SJCRH30 (cell line): Measurements from ENCODE around the gene KCNH2. TPM values are rescaled to one million over a fixed set of nuclear protein-coding genes. Genes with fewer than 3 reads are reported as not detected.

ENCODE experiments used
- DNase-seq, 2 experiments: peaks; one replicate each; pipeline ENCODE4 v3.0.0-alpha.2; 2015 to 2020
- H3K27ac ChIP-seq: fragments of 250-450 bp; sonication (Bioruptor Pico); 2 replicates; pipeline ENCODE4 v1.5.1; 2020; ENCODE audit warnings: mild to moderate bottlenecking, moderate library complexity
- H3K27me3 ChIP-seq: fragments of 250-450 bp; sonication (Bioruptor Pico); 2 replicates; pipeline ENCODE4 v1.5.1; 2020; ENCODE audit warnings: mild to moderate bottlenecking, moderate library complexity
- H3K36me3 ChIP-seq: fragments of 250-450 bp; sonication (Bioruptor Pico); 2 replicates; pipeline ENCODE4 v1.5.1; 2020; ENCODE audit warnings: mild to moderate bottlenecking, moderate library complexity
- H3K4me1 ChIP-seq: fragments of 250-450 bp; sonication (Bioruptor Pico); 2 replicates; pipeline ENCODE4 v1.5.1; 2020; ENCODE audit warnings: mild to moderate bottlenecking, moderate library complexity
- H3K4me3 ChIP-seq: fragments of 250-450 bp; sonication (Bioruptor Pico); 2 replicates; pipeline ENCODE4 v1.5.1; 2020; ENCODE audit warnings: mild to moderate bottlenecking, moderate library complexity
- H3K9me3 ChIP-seq: fragments of 250-450 bp; sonication (Bioruptor Pico); replicated peaks from 2 replicates; pipeline ENCODE4 v1.5.1; 2020; ENCODE audit warnings: mild to moderate bottlenecking, moderate library complexity
- total RNA-seq: library from RNA; depleted of rRNA; stranded (reverse); fragments of >200 nt; shearing (Covaris generic); gene quantifications from 2 replicates; pipeline ENCODE4 v1.2.3, GENCODE V29; 2014

The KCNH2 gene
- total RNA-seq, 1 experiment from 2014 or later, result 19.3 TPM

- Histone ChIP-seq H3K36me3 (no peaks in the 10 kb centered on the region), H3K9me3 (no peaks in the 10 kb centered on the region), H3K27ac (no peak overlapping the region), H3K4me1 (peaks cover 40% of the 10 kb centered on the region), H3K27me3 (no peaks in the 10 kb centered on the region), H3K4me3 (no peak overlapping the region)
- DNase-seq, result no peak
Measured at GRCh38 chr7:150968056-150968733, 9.9 kb downstream of the KCNH2 start.

GRCh38 chr7:150967349-150967748, 10.8 kb downstream of the KCNH2 start:
- Histone ChIP-seq H3K27me3 (no peaks in the 10 kb centered on the region), H3K36me3 (no peaks in the 10 kb centered on the region), H3K4me3 (no peak overlapping the region), H3K9me3 (no peaks in the 10 kb centered on the region), H3K27ac (no peak overlapping the region), H3K4me1 (peaks cover 38% of the 10 kb centered on the region)
- DNase-seq, result no peak

DNA sequence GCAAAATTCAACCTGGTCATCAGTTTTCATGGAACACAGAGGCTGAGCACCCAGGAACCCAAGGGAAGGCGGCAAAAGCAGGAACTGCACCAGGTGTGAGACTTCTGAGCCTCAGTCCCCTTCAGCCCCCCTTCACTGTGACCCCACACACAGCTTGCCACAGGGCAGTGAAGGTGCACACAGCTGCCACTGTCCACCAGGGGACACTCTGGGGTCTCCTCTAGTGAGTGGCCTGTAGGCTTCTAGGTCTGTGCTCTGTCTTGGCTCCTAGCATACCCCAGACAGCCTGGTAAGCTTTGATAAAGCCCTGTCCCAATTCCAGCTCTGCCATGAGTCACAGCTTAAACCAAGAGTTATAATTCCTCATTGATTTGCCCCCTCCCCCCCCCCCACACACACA, 12.1 kb downstream of the KCNH2 start:
- no peaks in the 10 kb centered on the region for H3K36me3 ChIP-seq
- no peak overlapping the region for H3K27ac ChIP-seq
- H3K4me3 ChIP-seq, result no peak overlapping the region
- DNase-seq, result peak; percentile 56 to 70
- peaks cover 25% of the 10 kb centered on the region for H3K4me1 ChIP-seq
- no peaks in the 10 kb centered on the region for H3K27me3 ChIP-seq
- no peaks in the 10 kb centered on the region for H3K9me3 ChIP-seq

DNA sequence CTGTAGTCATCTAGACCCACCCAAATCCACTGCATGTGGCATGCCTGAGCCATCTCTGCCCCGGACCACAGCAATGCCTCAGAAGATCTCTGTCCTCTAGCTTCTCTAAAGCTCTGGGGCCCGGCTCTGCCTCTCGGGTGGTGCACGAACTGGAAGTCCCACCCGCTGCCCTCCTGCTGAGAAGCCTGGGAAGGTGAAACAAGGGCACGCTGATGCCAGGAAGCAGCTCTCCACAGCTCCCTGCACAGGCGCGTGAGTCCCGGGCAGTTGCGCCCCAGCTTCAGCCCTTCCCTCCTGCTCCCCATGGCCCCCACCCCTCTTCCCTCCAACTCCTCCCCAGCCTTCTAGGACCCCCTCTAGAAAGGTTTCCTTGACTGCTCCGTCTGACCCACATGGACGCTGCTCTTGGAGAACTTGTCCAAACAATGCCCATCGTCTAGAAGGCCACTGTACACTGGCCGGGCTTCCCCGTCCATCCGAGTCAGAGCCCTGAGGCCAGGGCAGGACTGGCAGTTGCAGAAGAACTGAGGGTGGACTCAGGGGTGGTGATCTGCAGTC, 12.8 kb downstream of the KCNH2 start:
- Histone ChIP-seq H3K4me1 (peaks cover 19% of the 10 kb centered on the region), H3K27me3 (no peaks in the 10 kb centered on the region), H3K27ac (no peak overlapping the region), H3K36me3 (no peaks in the 10 kb centered on the region), H3K4me3 (no peak overlapping the region), H3K9me3 (no peaks in the 10 kb centered on the region)
- no peak for DNase-seq

- Histone ChIP-seq H3K9me3 (no peaks in the 10 kb centered on the region), H3K27ac (no peak overlapping the region; the same call in 1 of the 2 replicates), H3K36me3 (no peaks in the 10 kb centered on the region), H3K4me1 (peaks cover 19% of the 10 kb centered on the region), H3K4me3 (no peak overlapping the region), H3K27me3 (no peaks in the 10 kb centered on the region)
- peak; percentile 65 to 71 for DNase-seq
Measured at GRCh38 chr7:150964593-150965111, 13.5 kb downstream of the KCNH2 start.

- DNase-seq, result no peak
- Histone ChIP-seq H3K36me3 (no peaks in the 10 kb centered on the region), H3K27me3 (no peaks in the 10 kb centered on the region), H3K9me3 (no peaks in the 10 kb centered on the region), H3K4me3 (no peak overlapping the region), H3K27ac (no peak overlapping the region; the same call in 1 of the 2 replicates), H3K4me1 (peaks cover 19% of the 10 kb centered on the region)
Measured at GRCh38 chr7:150963707-150964559, 14.2 kb downstream of the KCNH2 start.

DNA sequence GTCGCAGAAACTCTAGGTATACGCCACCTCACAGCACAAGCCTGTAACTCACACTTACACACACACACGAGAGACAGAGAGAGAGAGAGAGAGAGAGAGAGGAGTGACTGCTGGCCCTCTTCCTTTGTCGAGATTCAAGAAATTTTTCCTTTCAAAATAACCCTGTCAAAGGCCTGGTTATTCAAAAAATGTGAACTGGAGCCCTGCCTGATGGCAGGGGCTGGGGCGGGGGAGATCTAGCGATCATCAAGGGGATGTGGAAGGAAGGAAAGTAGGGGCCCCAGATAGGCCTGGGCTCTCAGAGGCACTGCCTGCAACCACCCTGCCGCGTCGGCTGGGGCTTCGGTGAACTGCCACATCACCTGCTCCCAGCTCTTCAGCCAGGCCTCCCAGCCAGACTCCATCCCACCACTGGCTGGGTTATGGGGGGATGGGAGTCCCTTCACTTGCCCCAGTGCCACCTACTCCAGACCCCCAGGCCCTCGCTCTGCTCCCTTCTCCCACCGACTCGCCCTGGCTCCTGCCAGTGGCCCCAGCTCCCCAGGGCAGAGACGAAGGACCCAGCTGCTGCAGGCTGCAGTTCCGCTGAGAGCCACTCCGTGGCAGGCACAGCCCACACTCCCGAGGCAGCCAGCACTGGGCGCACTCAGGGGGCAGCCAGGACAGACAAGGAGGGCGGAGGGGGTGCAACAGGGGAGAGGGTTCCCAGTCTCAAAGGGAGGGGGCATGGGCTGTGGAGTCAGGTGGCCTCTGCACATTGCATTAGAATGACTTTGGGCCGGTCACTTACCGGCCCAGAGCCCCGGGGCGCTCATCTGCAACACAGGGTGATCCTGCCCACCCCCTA, 15.3 kb downstream of the KCNH2 start:
- peak; percentile 62 to 63 for DNase-seq
- H3K27ac ChIP-seq, result no peak overlapping the region
- H3K4me3 ChIP-seq, result no peak overlapping the region
- H3K36me3 ChIP-seq, result no peaks in the 10 kb centered on the region
- H3K4me1 ChIP-seq, result peaks cover 19% of the 10 kb centered on the region
- H3K27me3 ChIP-seq, result no peaks in the 10 kb centered on the region
- no peaks in the 10 kb centered on the region for H3K9me3 ChIP-seq

- H3K4me3 ChIP-seq, result no peak overlapping the region
- no peaks in the 10 kb centered on the region for H3K27me3 ChIP-seq
- H3K4me1 ChIP-seq, result peaks cover 19% of the 10 kb centered on the region
- no peaks in the 10 kb centered on the region for H3K9me3 ChIP-seq
- H3K36me3 ChIP-seq, result no peaks in the 10 kb centered on the region
- no peak for DNase-seq
- H3K27ac ChIP-seq, result no peak overlapping the region
Measured at GRCh38 chr7:150962290-150962552, 15.9 kb downstream of the KCNH2 start.

DNA sequence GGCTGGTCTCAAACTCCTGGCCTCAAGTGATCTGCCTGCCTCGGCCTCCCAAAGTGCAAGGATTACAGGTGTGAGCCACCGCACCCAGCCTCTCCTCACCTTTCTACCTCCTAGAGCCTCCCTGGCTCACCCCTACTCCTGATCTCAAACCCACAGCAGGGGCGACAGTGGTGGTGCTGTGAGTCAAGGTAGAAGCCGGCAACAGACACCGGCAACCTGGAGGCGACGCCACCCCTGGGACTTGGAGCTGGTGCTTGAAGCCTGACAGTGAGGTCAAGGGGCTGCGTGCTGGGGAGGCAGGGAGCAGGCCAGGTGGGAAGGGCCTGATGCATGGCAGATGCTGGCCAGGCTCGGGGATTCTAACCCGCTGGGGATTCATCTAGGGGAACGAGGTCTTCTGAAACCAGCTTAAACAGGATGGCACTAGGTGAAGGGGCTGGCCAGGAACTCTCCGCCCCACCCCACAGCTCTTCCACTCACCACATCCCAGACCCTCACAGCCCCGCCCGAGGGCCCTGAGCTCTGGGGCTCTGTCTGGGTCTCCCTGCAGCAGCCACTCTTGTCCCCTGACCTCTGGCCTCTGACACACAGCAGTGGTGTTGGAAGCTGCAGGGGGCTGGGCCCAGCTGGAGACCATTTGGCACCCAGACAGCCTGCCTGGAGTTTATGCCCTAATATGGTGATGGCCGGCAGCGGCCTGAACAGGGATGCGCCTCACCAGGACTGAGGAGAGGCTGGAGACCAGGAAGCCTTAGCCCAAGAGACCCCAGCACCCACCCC, 16.4 kb downstream of the KCNH2 start:
- DNase-seq, result no peak
- H3K27ac ChIP-seq, result no peak overlapping the region
- no peaks in the 10 kb centered on the region for H3K36me3 ChIP-seq
- no peak overlapping the region for H3K4me3 ChIP-seq
- no peaks in the 10 kb centered on the region for H3K27me3 ChIP-seq
- H3K4me1 ChIP-seq, result peaks cover 19% of the 10 kb centered on the region
- H3K9me3 ChIP-seq, result no peaks in the 10 kb centered on the region

- peaks cover 11% of the 10 kb centered on the region for H3K4me1 ChIP-seq
- no peak overlapping the region for H3K27ac ChIP-seq
- no peak for DNase-seq
- no peak overlapping the region for H3K4me3 ChIP-seq
- no peaks in the 10 kb centered on the region for H3K9me3 ChIP-seq
- no peaks in the 10 kb centered on the region for H3K36me3 ChIP-seq
- H3K27me3 ChIP-seq, result no peaks in the 10 kb centered on the region
Measured at GRCh38 chr7:150959739-150960734, 18.1 kb downstream of the KCNH2 start.

GRCh38 chr7:150959081-150959480, 19.0 kb downstream of the KCNH2 start:
- H3K9me3 ChIP-seq, result no peaks in the 10 kb centered on the region
- H3K27me3 ChIP-seq, result no peaks in the 10 kb centered on the region
- H3K4me1 ChIP-seq, result peaks cover 2% of the 10 kb centered on the region; the same call in 1 of the 2 replicates
- H3K4me3 ChIP-seq, result no peak overlapping the region
- H3K27ac ChIP-seq, result no peak overlapping the region
- DNase-seq, result no peak
- no peaks in the 10 kb centered on the region for H3K36me3 ChIP-seq

- no peaks in the 10 kb centered on the region for H3K27me3 ChIP-seq
- H3K27ac ChIP-seq, result no peak overlapping the region
- H3K4me3 ChIP-seq, result no peak overlapping the region
- no peak for DNase-seq
- H3K36me3 ChIP-seq, result no peaks in the 10 kb centered on the region
- H3K4me1 ChIP-seq, result no peaks in the 10 kb centered on the region
- H3K9me3 ChIP-seq, result no peaks in the 10 kb centered on the region
Measured at GRCh38 chr7:150958597-150958996, 19.5 kb downstream of the KCNH2 start.

GRCh38 chr7:150958062-150958552, 20.0 kb downstream of the KCNH2 start:
- Histone ChIP-seq H3K4me3 (no peak overlapping the region), H3K36me3 (no peaks in the 10 kb centered on the region), H3K27me3 (no peaks in the 10 kb centered on the region), H3K9me3 (no peaks in the 10 kb centered on the region), H3K4me1 (no peaks in the 10 kb centered on the region), H3K27ac (no peak overlapping the region)
- DNase-seq, result no peak
